Measurements from ENCODE around the gene PSMA7. TPM values are rescaled to one million over a fixed set of nuclear protein-coding genes. Genes with fewer than 3 reads are reported as not detected.
"Not testable (repeated sequence)": the region's sequence is repeated elsewhere in the genome, so short reads cannot be mapped to it uniquely, and the experiment has no call there.

Gene PSMA7
- total and polyA plus RNA-seq, 5 experiments from 2014 or later: 178 to 473 (median 362) TPM

DNA sequence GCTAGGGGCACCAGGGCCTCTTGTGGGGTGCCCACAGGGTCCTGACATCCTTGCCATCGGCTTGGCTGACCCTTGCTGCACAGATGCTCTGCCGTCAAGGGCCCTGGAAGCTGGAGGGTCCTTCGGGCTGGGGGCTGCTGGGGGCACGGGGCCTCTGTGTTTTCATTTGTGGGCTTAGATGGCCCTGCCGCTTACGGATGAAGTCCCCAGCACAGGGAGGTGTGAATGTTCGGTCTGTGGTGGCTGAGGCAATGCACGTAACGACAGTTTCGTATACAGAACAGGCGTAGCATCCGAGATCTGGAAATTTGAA is 14.8 kb upstream of the PSMA7 start:
- no peak overlapping the region for H3K27ac Mint-ChIP-seq
- peaks cover 0 to 28% (median 12%) of the 10 kb centered on the region in 3 donors for H3K36me3 Mint-ChIP-seq
- DNase-seq (no peak), ATAC-seq (no peak)
- peaks cover 0 to 3% (median 0%) of the 10 kb centered on the region in 9 donors for H3K9me3 Mint-ChIP-seq
- no peak overlapping the region for H3K4me3 Mint-ChIP-seq
- H3K27me3 Mint-ChIP-seq: no peaks in the 10 kb centered on the region
- POLR2A ChIA-PET: no interaction called here
- H3K4me1 Mint-ChIP-seq: peaks cover 12 to 26% (median 19%) of the 10 kb centered on the region in 4 donors

DNA sequence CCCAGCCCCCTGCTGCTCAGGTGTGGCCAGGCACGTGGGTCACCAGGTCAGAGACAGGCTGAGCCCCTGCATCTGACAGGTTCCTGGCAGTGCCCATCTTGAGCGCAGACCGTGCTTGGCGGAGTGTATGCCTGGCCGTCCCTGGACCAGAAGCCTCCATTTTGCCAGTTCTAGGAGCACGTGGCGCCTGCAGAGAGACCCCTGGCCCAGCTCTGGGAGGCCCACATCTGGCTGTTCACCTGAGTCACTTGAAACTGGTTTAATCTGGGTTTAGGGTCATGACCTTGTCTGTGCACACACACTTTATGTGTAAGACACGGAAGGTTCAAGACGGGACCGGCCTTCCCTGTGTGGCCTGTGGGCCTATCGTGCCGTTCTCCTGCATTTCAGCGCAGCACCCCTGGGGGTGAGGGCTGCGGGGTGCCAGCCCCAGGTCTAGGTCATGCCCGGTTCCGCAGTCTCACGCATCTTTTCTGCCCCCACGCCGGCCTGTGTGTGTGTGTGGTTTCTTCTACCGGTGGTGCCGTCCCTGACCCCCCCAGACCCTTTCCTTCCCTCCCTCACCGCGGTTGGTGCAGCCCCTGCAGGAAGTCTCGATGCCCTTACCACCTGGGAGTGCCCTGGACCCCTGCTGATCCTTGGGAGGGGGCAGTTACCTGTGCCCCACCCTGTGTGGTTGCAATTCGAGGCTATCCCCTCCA is 14.3 kb upstream of the PSMA7 start:
- POLR2A ChIA-PET: no interaction called here
- no peak overlapping the region for H3K4me3 Mint-ChIP-seq
- peaks cover 12 to 28% (median 21%) of the 10 kb centered on the region in 4 donors for H3K4me1 Mint-ChIP-seq
- no peak for ATAC-seq
- H3K36me3 Mint-ChIP-seq: peaks cover 5 to 30% (median 14%) of the 10 kb centered on the region in 3 donors
- peaks cover 0 to 3% (median 0%) of the 10 kb centered on the region in 9 donors for H3K9me3 Mint-ChIP-seq
- no peaks in the 10 kb centered on the region for H3K27me3 Mint-ChIP-seq
- no peak for DNase-seq
- peak overlapping the region in 2 of 10 donors; percentile 43 to 59 for H3K27ac Mint-ChIP-seq

DNA sequence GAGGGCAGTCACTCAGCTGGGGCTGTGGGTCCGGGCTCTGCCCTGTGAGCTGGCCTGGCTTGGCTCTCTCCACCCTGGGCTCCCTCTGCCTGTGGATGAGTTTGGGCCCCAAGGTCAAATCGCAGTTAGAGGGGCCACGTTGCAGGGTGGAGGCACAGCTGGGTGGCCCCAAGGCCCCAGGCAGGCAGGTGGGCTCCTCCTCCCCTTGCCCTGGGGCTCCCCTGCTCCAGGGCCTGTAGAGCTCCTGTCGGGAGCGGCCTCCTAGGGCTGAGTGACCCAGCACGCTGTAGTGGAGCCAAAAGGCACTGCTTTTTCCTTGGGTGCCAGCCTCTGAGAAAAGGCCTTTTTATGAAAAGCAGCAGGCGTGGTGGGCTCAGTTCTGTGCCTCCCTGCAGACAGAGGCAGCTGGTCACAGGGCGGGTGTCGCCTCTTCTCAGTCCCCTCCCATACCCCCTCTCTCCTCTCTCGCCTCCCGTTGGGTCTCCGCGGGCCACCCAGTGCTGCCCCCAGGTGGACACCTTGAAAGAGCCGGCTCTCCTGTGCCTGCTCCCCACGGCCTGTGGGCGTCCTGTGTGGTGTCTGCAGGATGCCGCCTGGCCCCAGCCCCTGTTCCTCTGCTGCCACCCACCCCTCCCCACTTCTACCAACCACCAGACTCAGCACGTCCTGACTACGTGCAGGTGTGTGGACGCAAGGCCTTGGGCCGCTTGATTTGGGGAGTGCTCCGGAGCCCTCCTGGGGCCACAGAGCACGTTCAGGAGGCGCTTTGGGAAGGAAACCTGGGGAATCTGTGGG is 13.6 kb upstream of the PSMA7 start:
- ATAC-seq (peak; percentile 98 to 99), DNase-seq (peak; percentile 60 to 87 (median 72))
- Mint-ChIP-seq H3K4me1 (peaks cover 12 to 34% (median 27%) of the 10 kb centered on the region in 4 donors), H3K9me3 (peaks cover 0 to 3% (median 0%) of the 10 kb centered on the region in 9 donors), H3K27ac (peak overlapping the region in 1 of 10 donors; percentile 59), H3K36me3 (peaks cover 5 to 33% (median 19%) of the 10 kb centered on the region in 3 donors), H3K27me3 (no peaks in the 10 kb centered on the region), H3K4me3 (no peak overlapping the region)
- POLR2A ChIA-PET: interaction anchor here (1.1 kb wide), 1 partner anchor 90 kb away, joined by 5 read pairs; no protein-coding TSS in a partner anchor

- POLR2A ChIA-PET: interaction anchor here (1.1 kb wide), 1 partner anchor 89 kb away, joined by 5 read pairs; no protein-coding TSS in a partner anchor
- DNase-seq (no peak), ATAC-seq (no peak)
- Mint-ChIP-seq H3K27ac (peak overlapping the region in 2 of 10 donors; percentile 34 to 46), H3K27me3 (no peaks in the 10 kb centered on the region), H3K9me3 (peaks cover 0 to 3% (median 0%) of the 10 kb centered on the region in 9 donors), H3K36me3 (peaks cover 5 to 33% (median 19%) of the 10 kb centered on the region in 3 donors), H3K4me3 (no peak overlapping the region), H3K4me1 (peaks cover 12 to 34% (median 27%) of the 10 kb centered on the region in 4 donors)
Observed at GRCh38 chr20:62156254-62156556, 13.0 kb upstream of the PSMA7 start.

DNA sequence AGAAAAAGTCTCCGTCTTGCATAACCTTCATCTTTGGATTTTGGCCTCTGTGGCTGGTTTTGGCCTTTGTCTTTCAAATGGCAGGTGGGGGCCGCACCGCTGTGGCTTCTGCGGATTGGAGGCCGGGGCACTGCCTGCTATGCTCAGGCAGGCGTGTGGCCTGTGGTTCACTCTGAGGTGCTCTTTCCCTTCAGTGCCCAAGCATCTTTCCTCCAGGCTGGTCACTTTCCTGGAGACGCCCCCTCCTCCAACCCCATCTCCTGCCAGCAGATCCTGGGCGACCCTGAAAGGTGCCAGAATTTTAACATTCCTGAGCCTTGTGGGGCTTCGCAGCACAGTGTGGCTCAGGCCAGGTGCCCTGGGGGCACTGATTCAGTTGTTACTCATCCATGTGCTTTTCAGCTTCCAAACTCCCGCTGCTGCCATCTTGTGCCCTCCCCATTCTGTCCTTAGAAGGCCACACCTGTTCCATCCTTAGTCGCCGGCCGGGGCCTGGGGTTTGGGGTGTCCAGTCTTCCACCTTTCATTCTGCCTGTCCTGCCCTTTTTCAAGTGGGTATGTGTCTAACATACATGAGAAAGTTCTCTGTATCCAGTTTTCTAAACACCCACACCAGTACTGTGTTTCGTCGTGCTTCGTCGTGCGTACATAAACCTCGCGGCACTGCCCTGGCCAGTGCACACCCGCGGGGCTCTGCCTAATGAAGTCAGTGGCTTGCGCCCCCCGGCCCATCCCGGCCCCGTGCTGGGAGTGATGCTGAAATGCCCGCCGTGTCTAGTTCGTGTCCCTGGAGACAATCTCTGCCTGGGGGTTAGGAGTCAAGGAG is 12.4 kb upstream of the PSMA7 start:
- H3K36me3 Mint-ChIP-seq: peaks cover 5 to 32% (median 19%) of the 10 kb centered on the region in 3 donors
- no peak overlapping the region for H3K4me3 Mint-ChIP-seq
- POLR2A ChIA-PET: interaction anchor here (1.1 kb wide), 1 partner anchor 89 kb away, joined by 5 read pairs; no protein-coding TSS in a partner anchor
- H3K27me3 Mint-ChIP-seq: no peaks in the 10 kb centered on the region
- H3K4me1 Mint-ChIP-seq: peaks cover 12 to 34% (median 28%) of the 10 kb centered on the region in 4 donors
- no peak for ATAC-seq
- H3K27ac Mint-ChIP-seq: peak overlapping the region in 2 of 10 donors; percentile 34 to 46
- peaks cover 0 to 3% (median 0%) of the 10 kb centered on the region in 9 donors for H3K9me3 Mint-ChIP-seq
- DNase-seq: no peak

DNA sequence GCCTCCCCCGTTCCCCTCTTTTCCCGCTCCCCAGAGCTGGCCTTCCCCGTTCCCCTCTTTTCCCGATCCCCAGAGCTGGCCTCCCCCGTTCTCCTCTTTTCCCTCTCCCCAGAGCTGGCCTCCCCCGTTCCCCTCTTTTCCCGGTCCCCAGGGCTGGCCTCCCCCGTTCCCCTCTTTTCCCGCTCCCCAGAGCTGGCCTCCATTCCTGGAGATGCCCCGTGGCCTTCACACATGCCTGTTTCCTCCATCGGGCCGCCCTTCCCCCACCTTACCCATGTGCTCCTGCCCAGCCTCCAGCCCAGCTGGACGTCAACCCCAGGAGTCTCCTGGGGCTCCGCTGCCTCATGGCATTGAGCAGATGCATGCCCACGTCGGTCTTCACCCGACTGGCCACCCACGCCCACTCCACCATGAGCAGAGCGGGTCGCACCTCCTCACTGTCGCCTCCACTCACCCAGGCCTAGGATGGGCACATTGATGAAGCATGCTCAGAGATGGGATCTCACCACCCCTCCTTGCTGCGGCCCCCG is 8.7 kb upstream of the PSMA7 start:
- peaks cover 5 to 26% (median 19%) of the 10 kb centered on the region in 3 donors for H3K36me3 Mint-ChIP-seq

GRCh38 chr20:62151225-62151624 is 8.0 kb upstream of the PSMA7 start:
- H3K4me1 Mint-ChIP-seq: peaks cover 13 to 54% (median 39%) of the 10 kb centered on the region in 4 donors
- peaks cover 5 to 26% (median 19%) of the 10 kb centered on the region in 3 donors for H3K36me3 Mint-ChIP-seq
- ATAC-seq (no peak), DNase-seq (no peak)
- H3K4me3 Mint-ChIP-seq: no peak overlapping the region
- no peaks in the 10 kb centered on the region for H3K27me3 Mint-ChIP-seq
- POLR2A ChIA-PET: no interaction called here
- H3K27ac Mint-ChIP-seq: no peak overlapping the region
- peaks cover 0 to 3% (median 0%) of the 10 kb centered on the region in 9 donors for H3K9me3 Mint-ChIP-seq

More for the DNA sequence above, 8.7 kb upstream of the PSMA7 start:
- peak overlapping the region in 1 of 10 donors; percentile 34 for H3K27ac Mint-ChIP-seq
- ATAC-seq (no peak), DNase-seq (no peak)
- peaks cover 13 to 54% (median 43%) of the 10 kb centered on the region in 4 donors for H3K4me1 Mint-ChIP-seq
- H3K4me3 Mint-ChIP-seq: no peak overlapping the region
- H3K9me3 Mint-ChIP-seq: peaks cover 0 to 3% (median 0%) of the 10 kb centered on the region in 9 donors
- H3K27me3 Mint-ChIP-seq: no peaks in the 10 kb centered on the region
- POLR2A ChIA-PET: interaction anchor here (0.7 kb wide), 1 partner anchor 234 kb away, joined by 3 read pairs; no protein-coding TSS in a partner anchor

DNA sequence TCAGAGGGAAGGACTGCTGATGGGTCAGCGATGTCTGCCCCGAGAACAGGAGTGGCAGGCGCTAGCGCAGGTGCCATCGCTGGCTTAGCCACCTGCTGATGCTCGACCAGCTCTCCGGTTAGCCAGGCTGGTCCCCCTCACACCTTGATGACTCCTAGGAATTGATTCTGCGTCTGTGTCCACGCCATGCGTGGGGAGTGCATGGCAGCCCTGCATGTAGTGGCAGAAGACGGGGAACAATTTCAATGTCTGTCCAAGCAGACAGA is 7.0 kb upstream of the PSMA7 start:
- Mint-ChIP-seq H3K36me3 (peaks cover 5 to 26% (median 19%) of the 10 kb centered on the region in 3 donors), H3K27me3 (no peaks in the 10 kb centered on the region), H3K27ac (no peak overlapping the region), H3K9me3 (peaks cover 0 to 3% (median 0%) of the 10 kb centered on the region in 9 donors), H3K4me3 (peak overlapping the region in 1 of 10 donors; percentile 49), H3K4me1 (peaks cover 20 to 57% (median 41%) of the 10 kb centered on the region in 4 donors)
- ATAC-seq (no peak), DNase-seq (no peak)
- POLR2A ChIA-PET: interaction anchor here (0.7 kb wide), 1 partner anchor 9 kb away, joined by 3 read pairs; no protein-coding TSS in a partner anchor

- ATAC-seq (no peak), DNase-seq (no peak)
- peaks cover 5 to 22% (median 17%) of the 10 kb centered on the region in 3 donors for H3K36me3 Mint-ChIP-seq
- peaks cover 25 to 62% (median 42%) of the 10 kb centered on the region in 4 donors for H3K4me1 Mint-ChIP-seq
- H3K4me3 Mint-ChIP-seq: no peak overlapping the region
- no peaks in the 10 kb centered on the region for H3K27me3 Mint-ChIP-seq
- H3K9me3 Mint-ChIP-seq: peaks cover 0 to 3% (median 0%) of the 10 kb centered on the region in 9 donors
- peak overlapping the region in 2 of 10 donors; percentile 28 to 40 for H3K27ac Mint-ChIP-seq
- POLR2A ChIA-PET: no interaction called here
Observed at GRCh38 chr20:62149532-62150309, 6.5 kb upstream of the PSMA7 start.

DNA sequence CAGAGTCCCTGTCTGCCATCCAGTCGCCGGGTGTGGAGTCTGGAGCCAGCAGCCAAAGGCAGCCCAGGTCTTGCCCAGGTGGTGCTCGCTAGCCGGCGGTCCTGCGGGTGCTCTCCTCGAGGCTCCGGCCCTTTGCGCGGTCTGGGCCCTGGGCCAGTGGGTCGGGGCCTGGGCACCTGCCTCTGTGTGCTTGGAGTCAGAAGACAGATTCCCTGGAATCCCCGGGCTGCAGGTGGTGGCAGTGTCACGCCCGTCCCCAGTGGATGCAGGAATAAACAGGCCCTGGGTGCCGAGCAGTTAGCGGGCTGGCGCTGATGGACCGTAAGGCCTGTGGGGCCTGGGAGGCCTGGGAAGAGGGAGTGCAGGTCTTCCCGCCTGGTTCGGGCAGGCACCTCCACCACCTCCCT is 5.7 kb upstream of the PSMA7 start:
- no peak overlapping the region for H3K27ac Mint-ChIP-seq
- POLR2A ChIA-PET: no interaction called here
- no peaks in the 10 kb centered on the region for H3K27me3 Mint-ChIP-seq
- peaks cover 5 to 14% (median 12%) of the 10 kb centered on the region in 3 donors for H3K36me3 Mint-ChIP-seq
- no peak for ATAC-seq
- DNase-seq: no peak
- H3K4me1 Mint-ChIP-seq: peaks cover 29 to 65% (median 42%) of the 10 kb centered on the region in 4 donors
- peaks cover 0 to 3% (median 0%) of the 10 kb centered on the region in 9 donors for H3K9me3 Mint-ChIP-seq
- peak overlapping the region in 1 of 10 donors; percentile 20 for H3K4me3 Mint-ChIP-seq

- ATAC-seq, H3K9me3 Mint-ChIP-seq, H3K27me3 Mint-ChIP-seq, DNase-seq, H3K36me3 Mint-ChIP-seq, POLR2A ChIA-PET, H3K4me3 Mint-ChIP-seq, H3K27ac Mint-ChIP-seq: not testable (repeated sequence)
- H3K4me1 Mint-ChIP-seq: peaks cover 28 to 60% (median 41%) of the 10 kb centered on the region in 4 donors
Observed at GRCh38 chr20:62148383-62148782, 5.2 kb upstream of the PSMA7 start.

All from naive thymus-derived CD8-positive, alpha-beta T cell (primary cell).